ENCODE data around the gene EIF6. TPM values are rescaled to one million over a fixed set of nuclear protein-coding genes. Genes with fewer than 3 reads are reported as not detected.

Gene EIF6
- total and polyA plus RNA-seq, 2 of the 8 experiments (the other 6 are each of a cell fraction or from before 2014, with no cell fraction given): 184 to 319 TPM

GRCh38 chr20:35284992-35285805 is 627 bp upstream of the EIF6 start:
- POLR2A ChIA-PET (ENCODE audit: partially characterized antibody): interaction anchor here (1.0 to 2.3 kb wide), 14 partner anchors 8 to 1173 kb away, joined by 3 to 16 read pairs (median 4); partner anchors contain the start of genes EDEM2, GDF5 and TRPC4AP

More at GRCh38 chr20:35284992-35285805, 627 bp upstream of the EIF6 start:
- WGBS, 2 experiments (ENCODE audit: extremely low coverage in 1 of 2, insufficient coverage in 1 of 2, insufficient read length in 1 of 2, insufficient replicate concordance in 2 of 2, low coverage in 1 of 2, low lambda C conversion rate in 2 of 2, missing lambda C conversion rate in 1 of 2): 46% methylated on average over 19 of the region's 19 CpGs; no CpG with 5 or more reads in 1 of the 2 experiments
- no peak overlapping the region for H3K4ac ChIP-seq (replicated peaks; ENCODE audit: insufficient read length, low read depth, low read length)
- no peak overlapping the region for H2BK20ac ChIP-seq (ENCODE audit: low read length)
- DNase-seq (ENCODE audit: low read depth in 1 of 2, low spot score in 2 of 2) (no peak), FAIRE-seq (no peak)
- no peak overlapping the region for H3K56ac ChIP-seq (replicated peaks; ENCODE audit: insufficient read length, low read depth, low read length)
- peak overlapping the region; percentile 64 for H3K18ac ChIP-seq (ENCODE audit: extremely low read depth, low read length)
- H4K5ac ChIP-seq (ENCODE audit: insufficient read length, low read depth, low read length): peak overlapping the region; percentile 46
- peaks cover 5% of the 10 kb centered on the region in 2 experiments for H4K20me1 ChIP-seq (replicated peaks in 1 of 2; ENCODE audit: control insufficient read depth in 1 of 2, insufficient read depth in 2 of 2, low read length in 2 of 2)
- peak overlapping the region; percentile 29 for H4K91ac ChIP-seq (replicated peaks; ENCODE audit: insufficient read length, low read length)
- no peak overlapping the region for H3K23ac ChIP-seq (ENCODE audit: insufficient read length)
- peak; percentile 69 for TF ChIP-seq SAP30 (IDR thresholded peaks at IDR 0.05; ENCODE audit: insufficient read depth, insufficient replicate concordance, low read length)
- 0 out of 2 replicates have a peak, but pooled peaks have one; percentile 4 for TF ChIP-seq E2F6 (IDR thresholded peaks at IDR 0.05)
- TF ChIP-seq KDM4A (IDR thresholded peaks at IDR 0.05; ENCODE audit: low read depth, low read length, severe bottlenecking): peak; percentile 72
- no peak for TF ChIP-seq POLR2A (IDR thresholded peaks at IDR 0.05; ENCODE audit: control extremely low read depth in 1 of 2, low read depth in 2 of 2, low read length in 2 of 2)
- peak overlapping the region in 3 of 4 experiments; percentile 53 to 78 (median 54); a peak in 5 of 7 replicates for H3K9ac ChIP-seq (replicated peaks in 1 of 4; ENCODE audit: extremely low read depth in 1 of 4, low read depth in 3 of 4, low read length in 3 of 4)
- peak overlapping the region; percentile 75 to 95 (median 92) for H3K4me3 ChIP-seq (ENCODE audit: extremely low read depth in 1 of 4, insufficient read depth in 2 of 4, low read depth in 3 of 4, low read length in 4 of 4)
- peak overlapping the region; percentile 92 to 94 for H3K4me2 ChIP-seq (ENCODE audit: insufficient read depth in 1 of 2, low read depth in 2 of 2, low read length in 2 of 2)
- H3K79me2 ChIP-seq (ENCODE audit: control insufficient read depth in 1 of 2, insufficient read depth in 2 of 2, low read length in 2 of 2): peaks cover 9 to 29% of the 10 kb centered on the region in 2 experiments
- H2BK15ac ChIP-seq (ENCODE audit: low read length): peak overlapping the region; percentile 2; the same call in 1 of the 2 replicates
- no peaks in the 10 kb centered on the region for H3K27me3 ChIP-seq (replicated peaks in 1 of 4; ENCODE audit: control insufficient read depth in 3 of 4, extremely low read depth in 1 of 4, insufficient read depth in 3 of 4, low read length in 3 of 4)
- H3K23me2 ChIP-seq (ENCODE audit: low read depth, low read length): peaks cover 8% of the 10 kb centered on the region
- 0 out of 2 replicates have a peak overlapping the region, but pooled peaks have one; percentile 6 for H2BK12ac ChIP-seq (ENCODE audit: low read depth, low read length)
- no peak overlapping the region for H2BK120ac ChIP-seq (replicated peaks; ENCODE audit: low read depth, low read length)
- H2AFZ ChIP-seq (ENCODE audit: low read length): peak overlapping the region; percentile 94
- CTCF ChIA-PET (ENCODE audit: partially characterized antibody): interaction anchor here (1.7 to 11.1 kb wide), 2 partner anchors 17 to 58 kb away, joined by 4 to 104 read pairs; no protein-coding TSS in a partner anchor
- no peaks in the 10 kb centered on the region for H3K9me3 ChIP-seq (ENCODE audit: insufficient read depth in 2 of 2, low read depth in 1 of 2, low read length in 1 of 2)
- peaks cover 8 to 15% (median 11%) of the 10 kb centered on the region in 4 experiments for H3K36me3 ChIP-seq (ENCODE audit: control insufficient read depth in 2 of 4, insufficient read depth in 4 of 4, low read length in 3 of 4)
- H3K14ac ChIP-seq (ENCODE audit: insufficient read length): no peak overlapping the region
- H3K27ac ChIP-seq (ENCODE audit: low read depth, low read length): no peak overlapping the region; the same call in 1 of the 2 replicates
- H3K79me1 ChIP-seq (ENCODE audit: low read depth, low read length): peaks cover 12% of the 10 kb centered on the region; the same call in 1 of the 2 replicates
- peak overlapping the region; percentile 72; the same call in 1 of the 2 replicates for H4K8ac ChIP-seq (ENCODE audit: extremely low read depth, insufficient read depth, low read length)
- peak overlapping the region; percentile 5; the same call in 1 of the 2 replicates for H2AK5ac ChIP-seq (ENCODE audit: low read depth, low read length)
- H3K4me1 ChIP-seq (replicated peaks in 1 of 4; ENCODE audit: control insufficient read depth in 3 of 4, insufficient read depth in 4 of 4, low read length in 3 of 4): peaks cover 3 to 8% (median 5%) of the 10 kb centered on the region in 4 experiments; a peak in 6 of 7 replicates
- H2BK5ac ChIP-seq (ENCODE audit: low read depth, low read length): peak overlapping the region; percentile 69; the same call in 1 of the 2 replicates

Data from H1 (cell line).